Thoracic aorta (tissue), 2 donors: ENCODE measurements around the gene PKD1. TPM values are rescaled to one million over a fixed set of nuclear protein-coding genes. Genes with fewer than 3 reads are reported as not detected.

Experiments
- ATAC-seq: fragments of 150-250 bp; one replicate; pipeline ENCODE4 v1.8.0; 2017; ENCODE audit warnings: low read depth; ENCODE audit not compliant: insufficient number of reproducible peaks, low FRiP score
- DNase-seq: peaks from one replicate; pipeline ENCODE4 v3.0.0-alpha.2; 2020; ENCODE audit warnings: low spot score
- H3K27ac ChIP-seq, 2 donors: fragments of 200-600 bp; sonication (generic); 1 replicate in 1 of 2; 2 replicates in 1 of 2; pipeline ENCODE4 v1.5.1; 2016; ENCODE audit warnings: mild to moderate bottlenecking in 2 of 2, moderate library complexity in 2 of 2
- H3K27me3 ChIP-seq: fragments of 200-600 bp; sonication (generic); replicated peaks from 2 replicates; pipeline ENCODE4 v1.6.0; 2016; ENCODE audit warnings: mild to moderate bottlenecking; ENCODE audit not compliant: insufficient read depth
- H3K36me3 ChIP-seq: fragments of 200-600 bp; sonication (generic); one replicate; pipeline ENCODE4 v1.5.1; 2016
- H3K4me1 ChIP-seq, 2 donors: fragments of 200-600 bp; sonication (generic); 1 replicate in 1 of 2; 2 replicates in 1 of 2; pipeline versions ENCODE4 v1.5.1 to v1.6.0; 2016; ENCODE audit warnings: low read depth in 2 of 2, mild to moderate bottlenecking in 1 of 2; ENCODE audit not compliant: control insufficient read depth in 1 of 2
- H3K4me3 ChIP-seq: fragments of 200-600 bp; sonication (generic); 2 replicates; pipeline ENCODE4 v1.5.1; 2016; ENCODE audit warnings: mild to moderate bottlenecking
- H3K9me3 ChIP-seq: fragments of 200-600 bp; sonication (generic); 2 replicates; pipeline ENCODE4 v1.5.1; 2016
- CTCF ChIP-seq: fragments of 200-600 bp; sonication (generic); IDR thresholded peaks from one replicate; pipeline ENCODE4 v1.5.1; 2019; ENCODE audit warnings: antibody characterized with exemption
- total RNA-seq, 2 donors: library from RNA; depleted of rRNA; stranded (reverse); fragments of >200 nt; gene quantifications; one replicate each; pipeline versions ENCODE4 v1.1.0 to v1.2.3, GENCODE V29; 2016

PKD1 gene
- total RNA-seq, 2 donors from 2014 or later = 838 to 1,071 TPM

GRCh38 chr16:2072926-2073325 is 62.8 kb downstream of the PKD1 start:
- Histone ChIP-seq H3K27ac (no peak overlapping the region), H3K36me3 (peaks cover 44% of the 10 kb centered on the region)
- TF ChIP-seq CTCF = no peak

GRCh38 chr16:2071454-2072202 is 64.1 kb downstream of the PKD1 start:
- no peak for TF ChIP-seq CTCF
- ATAC-seq = no peak
- no peaks in the 10 kb centered on the region for H3K27me3 ChIP-seq
- DNase-seq = no peak
- H3K36me3 ChIP-seq = peaks cover 48% of the 10 kb centered on the region
- no peak overlapping the region for H3K27ac ChIP-seq
- H3K4me1 ChIP-seq = no peaks in the 10 kb centered on the region
- H3K9me3 ChIP-seq = no peaks in the 10 kb centered on the region
- H3K4me3 ChIP-seq = no peak overlapping the region

More at GRCh38 chr16:2072926-2073325, 62.8 kb downstream of the PKD1 start:
- Histone ChIP-seq H3K9me3 (no peaks in the 10 kb centered on the region), H3K4me3 (no peak overlapping the region), H3K4me1 (no peaks in the 10 kb centered on the region), H3K27me3 (no peaks in the 10 kb centered on the region)
- no peak for DNase-seq
- no peak for ATAC-seq

- Histone ChIP-seq H3K4me3 (no peak overlapping the region), H3K27ac (no peak overlapping the region), H3K4me1 (no peaks in the 10 kb centered on the region), H3K9me3 (no peaks in the 10 kb centered on the region), H3K36me3 (peaks cover 50% of the 10 kb centered on the region), H3K27me3 (no peaks in the 10 kb centered on the region)
- no peak for TF ChIP-seq CTCF
- ATAC-seq = no peak
- no peak for DNase-seq
Observed at GRCh38 chr16:2070576-2071453, 64.9 kb downstream of the PKD1 start.

- Histone ChIP-seq H3K36me3 (peaks cover 51% of the 10 kb centered on the region), H3K9me3 (no peaks in the 10 kb centered on the region), H3K27me3 (no peaks in the 10 kb centered on the region), H3K27ac (no peak overlapping the region), H3K4me3 (no peak overlapping the region), H3K4me1 (no peaks in the 10 kb centered on the region)
- no peak for TF ChIP-seq CTCF
- ATAC-seq = no peak
- DNase-seq = no peak
Observed at GRCh38 chr16:2066139-2066538, 69.6 kb downstream of the PKD1 start.

- Histone ChIP-seq H3K9me3 (no peaks in the 10 kb centered on the region), H3K4me1 (no peaks in the 10 kb centered on the region), H3K27me3 (no peaks in the 10 kb centered on the region), H3K36me3 (peaks cover 41% of the 10 kb centered on the region), H3K27ac (no peak overlapping the region), H3K4me3 (no peak overlapping the region)
- DNase-seq (no peak), ATAC-seq (no peak)
- no peak for TF ChIP-seq CTCF
Observed at GRCh38 chr16:2064368-2064945, 71.2 kb downstream of the PKD1 start.
